SK-N-SH treated with all-trans-retinoic acid at 6 μM for 48 hours (cell line): Measurements from ENCODE around the gene KIFAP3.
A peak's percentile ranks its signal among the peaks of the same experiment; 100 is the strongest.

Experiments
- ATAC-seq: fragments of 200-7000 bp; cut with Tn5 transposase; 3 replicates; pipeline ENCODE4 v1.9.1; 2020; ENCODE audit warnings: mild to moderate bottlenecking, moderate library complexity
- ARNTL ChIP-seq: fragments of 450-650 bp; formaldehyde crosslinking; IDR thresholded peaks from 2 replicates; pipeline ENCODE4 v1.5.0; 2020; ENCODE audit warnings: low read depth, mild to moderate bottlenecking, moderate library complexity, borderline replicate concordance
- BACH2 ChIP-seq: fragments of 250-450 bp; sonication (Bioruptor Pico); IDR thresholded peaks from 2 replicates; pipeline ENCODE4 v1.9.0; 2021; ENCODE audit warnings: mild to moderate bottlenecking, borderline replicate concordance
- CREB5 ChIP-seq: fragments of 250-450 bp; sonication (Bioruptor Pico); IDR thresholded peaks from 2 replicates; pipeline ENCODE4 v1.5.1; 2020; ENCODE audit warnings: low read depth, mild to moderate bottlenecking, moderate library complexity
- CSDC2 ChIP-seq: fragments of 250-450 bp; sonication (Bioruptor Pico); IDR thresholded peaks from 2 replicates; pipeline ENCODE4 v1.5.0; 2020; ENCODE audit warnings: mild to moderate bottlenecking, moderate library complexity
- ESRRG ChIP-seq: fragments of 250-450 bp; sonication (Bioruptor Pico); IDR thresholded peaks from 2 replicates; pipeline ENCODE4 v1.6.1; 2021; ENCODE audit warnings: mild to moderate bottlenecking
- GLIS3 ChIP-seq: fragments of 250-450 bp; sonication (Bioruptor Pico); IDR thresholded peaks from 2 replicates; pipeline ENCODE4 v1.5.0; 2020; ENCODE audit warnings: mild to moderate bottlenecking, moderate library complexity
- ISL1 ChIP-seq: fragments of 250-450 bp; sonication (Bioruptor Pico); IDR thresholded peaks from 2 replicates; pipeline ENCODE4 v2.1.2; 2022; ENCODE audit warnings: mild to moderate bottlenecking, moderate library complexity
- PATZ1 ChIP-seq: fragments of 250-450 bp; sonication (Bioruptor Pico); IDR thresholded peaks from 2 replicates; pipeline ENCODE4 v1.8.0; 2020; ENCODE audit warnings: mild to moderate bottlenecking, moderate library complexity, borderline replicate concordance
- POU6F1 ChIP-seq: fragments of 250-450 bp; sonication (Bioruptor Pico); IDR thresholded peaks from 2 replicates; pipeline ENCODE4 v1.8.0; 2021; ENCODE audit warnings: low read depth, mild to moderate bottlenecking, moderate library complexity, borderline replicate concordance
- PPARA ChIP-seq: fragments of 250-450 bp; sonication (Bioruptor Pico); IDR thresholded peaks from 2 replicates; pipeline ENCODE4 v1.5.0; 2020; ENCODE audit warnings: mild to moderate bottlenecking, borderline replicate concordance
- SNAI2 ChIP-seq: fragments of 250-450 bp; sonication (Bioruptor Pico); IDR thresholded peaks from 2 replicates; pipeline ENCODE4 v1.5.0; 2020; ENCODE audit warnings: mild to moderate bottlenecking, moderate library complexity
- TCF4 ChIP-seq: fragments of 250-450 bp; sonication (Bioruptor Pico); IDR thresholded peaks from 2 replicates; pipeline ENCODE4 v1.8.0; 2021; ENCODE audit warnings: mild to moderate bottlenecking, moderate library complexity, borderline replicate concordance
- TOX ChIP-seq: fragments of 250-450 bp; sonication (Bioruptor Pico); IDR thresholded peaks from 2 replicates; pipeline ENCODE4 v1.8.0; 2021; ENCODE audit warnings: mild to moderate bottlenecking, moderate library complexity, borderline replicate concordance
- ZC3H10 ChIP-seq: fragments of 250-450 bp; sonication (Bioruptor Pico); IDR thresholded peaks from 2 replicates; pipeline ENCODE4 v1.5.1; 2021; ENCODE audit warnings: mild to moderate bottlenecking, moderate library complexity
- ZFP3 ChIP-seq: fragments of 250-450 bp; sonication (Bioruptor Pico); IDR thresholded peaks from 2 replicates; pipeline ENCODE4 v1.5.0; 2020; ENCODE audit warnings: mild to moderate bottlenecking, moderate library complexity
- ZFP30 ChIP-seq: fragments of 450-650 bp; formaldehyde crosslinking; IDR thresholded peaks from 2 replicates; pipeline ENCODE4 v1.5.0; 2022; ENCODE audit warnings: mild to moderate bottlenecking, moderate library complexity
- ZNF70 ChIP-seq: fragments of 450-650 bp; formaldehyde crosslinking; IDR thresholded peaks from 2 replicates; pipeline ENCODE4 v1.5.0; 2020; ENCODE audit warnings: mild to moderate bottlenecking, moderate library complexity
- TF ChIP-seq, protein P1 (sequence below): fragments of 250-450 bp; sonication (Bioruptor Pico); IDR thresholded peaks from 2 replicates; pipeline ENCODE4 v1.5.0; 2020; ENCODE audit warnings: mild to moderate bottlenecking, moderate library complexity
- TF ChIP-seq, protein P2 (sequence below): fragments of 250-450 bp; sonication (Bioruptor Pico); IDR thresholded peaks from 2 replicates; pipeline ENCODE4 v1.5.1; 2021; ENCODE audit warnings: mild to moderate bottlenecking, moderate library complexity

The KIFAP3 gene

DNA sequence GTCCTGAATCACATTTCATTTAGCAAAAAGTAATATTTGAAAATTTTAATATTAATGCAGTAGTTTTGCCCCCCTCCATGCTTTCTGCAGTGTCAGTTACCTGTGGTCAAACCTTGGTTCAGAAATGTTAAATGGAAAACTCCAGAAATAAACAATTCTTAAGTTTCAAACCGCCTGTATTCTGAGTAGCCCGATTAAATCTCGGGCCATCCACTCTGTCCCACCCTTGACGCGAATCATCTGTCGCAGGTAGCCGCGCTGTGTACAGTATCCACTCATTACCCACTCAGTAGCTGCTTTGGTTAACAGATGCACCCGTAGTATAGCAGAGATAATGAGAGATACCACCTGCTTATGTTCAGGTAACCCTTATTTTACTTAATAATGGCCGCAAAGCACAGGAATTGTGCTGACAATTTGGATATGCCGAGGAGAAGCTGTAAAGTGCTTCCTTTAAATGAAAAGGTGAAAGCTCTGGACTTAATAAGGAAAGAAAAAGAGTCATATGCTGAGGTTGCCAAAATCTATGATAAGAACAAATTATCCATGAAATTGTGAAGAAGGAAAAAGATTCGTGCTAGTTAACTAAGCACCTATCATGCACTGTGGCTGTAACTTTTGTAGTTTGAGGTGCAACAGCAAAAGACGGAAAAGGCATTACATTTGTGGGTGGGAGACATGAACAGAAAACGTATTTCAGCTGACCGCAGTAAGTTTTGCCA lies 179.9 kb downstream of the KIFAP3 start:
- TF ChIP-seq ARNTL (CRISPR knock-in tag) (no peak), ZFP30 (no peak), TOX (CRISPR knock-in tag) (no peak), ISL1 (CRISPR knock-in tag) (no peak), PPARA (CRISPR knock-in tag) (no peak), CREB5 (CRISPR knock-in tag) (no peak), ZFP3 (CRISPR knock-in tag) (no peak), PATZ1 (CRISPR knock-in tag) (no peak), ESRRG (no peak), SNAI2 (CRISPR knock-in tag) (no peak), POU6F1 (CRISPR knock-in tag) (no peak)
- TF ChIP-seq, protein P1, sequence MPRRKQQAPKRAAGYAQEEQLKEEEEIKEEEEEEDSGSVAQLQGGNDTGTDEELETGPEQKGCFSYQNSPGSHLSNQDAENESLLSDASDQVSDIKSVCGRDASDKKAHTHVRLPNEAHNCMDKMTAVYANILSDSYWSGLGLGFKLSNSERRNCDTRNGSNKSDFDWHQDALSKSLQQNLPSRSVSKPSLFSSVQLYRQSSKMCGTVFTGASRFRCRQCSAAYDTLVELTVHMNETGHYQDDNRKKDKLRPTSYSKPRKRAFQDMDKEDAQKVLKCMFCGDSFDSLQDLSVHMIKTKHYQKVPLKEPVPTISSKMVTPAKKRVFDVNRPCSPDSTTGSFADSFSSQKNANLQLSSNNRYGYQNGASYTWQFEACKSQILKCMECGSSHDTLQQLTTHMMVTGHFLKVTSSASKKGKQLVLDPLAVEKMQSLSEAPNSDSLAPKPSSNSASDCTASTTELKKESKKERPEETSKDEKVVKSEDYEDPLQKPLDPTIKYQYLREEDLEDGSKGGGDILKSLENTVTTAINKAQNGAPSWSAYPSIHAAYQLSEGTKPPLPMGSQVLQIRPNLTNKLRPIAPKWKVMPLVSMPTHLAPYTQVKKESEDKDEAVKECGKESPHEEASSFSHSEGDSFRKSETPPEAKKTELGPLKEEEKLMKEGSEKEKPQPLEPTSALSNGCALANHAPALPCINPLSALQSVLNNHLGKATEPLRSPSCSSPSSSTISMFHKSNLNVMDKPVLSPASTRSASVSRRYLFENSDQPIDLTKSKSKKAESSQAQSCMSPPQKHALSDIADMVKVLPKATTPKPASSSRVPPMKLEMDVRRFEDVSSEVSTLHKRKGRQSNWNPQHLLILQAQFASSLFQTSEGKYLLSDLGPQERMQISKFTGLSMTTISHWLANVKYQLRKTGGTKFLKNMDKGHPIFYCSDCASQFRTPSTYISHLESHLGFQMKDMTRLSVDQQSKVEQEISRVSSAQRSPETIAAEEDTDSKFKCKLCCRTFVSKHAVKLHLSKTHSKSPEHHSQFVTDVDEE (CRISPR knock-in tag): no peak
- TF ChIP-seq, all 23 proteins: peak for 0
- ATAC-seq: no peak

DNA sequence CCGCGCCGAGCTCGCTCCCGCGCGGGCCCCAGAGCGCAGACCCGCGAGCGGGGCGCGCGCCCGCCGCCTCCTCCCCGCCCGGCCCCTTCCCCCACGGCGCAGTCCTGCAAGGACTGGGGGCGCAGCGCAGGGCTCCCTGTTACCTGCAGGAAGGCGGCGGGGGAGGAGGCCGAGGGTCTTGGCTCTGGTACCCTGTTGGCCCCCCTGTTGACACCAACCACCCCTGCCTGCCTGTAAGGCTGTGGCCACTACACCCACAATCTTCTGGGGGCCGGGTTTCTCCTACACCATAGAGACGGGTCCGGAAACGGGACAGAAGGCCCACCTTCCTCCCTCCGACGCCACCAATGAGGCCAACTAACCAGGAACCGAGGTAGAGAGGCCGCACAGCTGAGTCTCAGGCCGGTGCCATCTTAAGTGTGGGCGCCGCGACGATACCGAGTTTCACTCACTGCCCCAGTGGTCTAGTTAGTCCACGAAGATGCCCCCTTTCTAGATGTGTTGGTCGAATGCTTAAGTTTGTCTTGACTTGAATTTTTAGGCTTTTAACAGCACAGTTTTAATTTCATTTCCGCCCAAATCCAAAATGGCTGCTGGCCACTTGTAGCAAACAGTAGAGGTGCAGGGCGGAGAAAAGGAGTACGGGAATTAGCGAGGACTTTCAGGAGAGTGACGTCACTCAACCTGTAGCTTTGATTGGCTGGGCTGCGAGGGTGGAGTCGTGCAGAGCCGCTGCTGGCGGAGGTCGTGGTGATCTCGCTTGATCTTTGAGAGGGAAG lies 180.7 kb downstream of the KIFAP3 start, which contains the start of gene SCYL3:
Gene SCYL3 (minus strand): TSS at position 252 of the 779 bp plus-strand sequence. CDS start 5,056 bp downstream, outside the sequence.
- ATAC-seq: peak; percentile 98
- TF ChIP-seq, protein P1 (CRISPR knock-in tag): peak; percentile 13; the same call in 1 of the 2 replicates
- TF ChIP-seq ISL1 (CRISPR knock-in tag) (no peak), CSDC2 (CRISPR knock-in tag) (peak; percentile 66; the same call in 1 of the 2 replicates), TCF4 (CRISPR knock-in tag) (no peak), ZFP3 (CRISPR knock-in tag) (no peak), GLIS3 (CRISPR knock-in tag) (no peak), PATZ1 (CRISPR knock-in tag) (no peak), ZNF70 (no peak), SNAI2 (CRISPR knock-in tag) (no peak), ZFP30 (no peak), ZC3H10 (CRISPR knock-in tag) (peak; percentile 53; the same call in 1 of the 2 replicates), POU6F1 (CRISPR knock-in tag) (peak; percentile 95; the same call in 1 of the 2 replicates), ARNTL (CRISPR knock-in tag) (no peak), BACH2 (CRISPR knock-in tag) (no peak), TOX (CRISPR knock-in tag) (no peak), PPARA (CRISPR knock-in tag) (no peak)
- TF ChIP-seq, protein P2, sequence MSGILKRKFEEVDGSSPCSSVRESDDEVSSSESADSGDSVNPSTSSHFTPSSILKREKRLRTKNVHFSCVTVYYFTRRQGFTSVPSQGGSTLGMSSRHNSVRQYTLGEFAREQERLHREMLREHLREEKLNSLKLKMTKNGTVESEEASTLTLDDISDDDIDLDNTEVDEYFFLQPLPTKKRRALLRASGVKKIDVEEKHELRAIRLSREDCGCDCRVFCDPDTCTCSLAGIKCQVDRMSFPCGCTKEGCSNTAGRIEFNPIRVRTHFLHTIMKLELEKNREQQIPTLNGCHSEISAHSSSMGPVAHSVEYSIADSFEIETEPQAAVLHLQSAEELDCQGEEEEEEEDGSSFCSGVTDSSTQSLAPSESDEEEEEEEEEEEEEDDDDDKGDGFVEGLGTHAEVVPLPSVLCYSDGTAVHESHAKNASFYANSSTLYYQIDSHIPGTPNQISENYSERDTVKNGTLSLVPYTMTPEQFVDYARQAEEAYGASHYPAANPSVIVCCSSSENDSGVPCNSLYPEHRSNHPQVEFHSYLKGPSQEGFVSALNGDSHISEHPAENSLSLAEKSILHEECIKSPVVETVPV (CRISPR knock-in tag): no peak
